ENCODE data around the gene ARL14. TPM values are rescaled to one million over a fixed set of nuclear protein-coding genes. Genes with fewer than 3 reads are reported as not detected.

The ARL14 gene
- total RNA-seq, 1 experiment from 2014 or later: not detected

GRCh38 chr3:160691151-160691550, 14.2 kb downstream of the ARL14 start:
- Mint-ChIP-seq H3K36me3 (ENCODE audit: insufficient read depth in 1 of 3, low read depth in 3 of 3) (no peaks in the 10 kb centered on the region), H3K27me3 (ENCODE audit: low read depth) (no peaks in the 10 kb centered on the region), H3K4me3 (no peak overlapping the region), H3K9me3 (no peaks in the 10 kb centered on the region), H3K27ac (no peak overlapping the region), H3K4me1 (peaks cover 3% of the 10 kb centered on the region in 2 experiments; a peak in 1 of 4 replicates)
- H3K79me2 ChIP-seq (ENCODE audit: insufficient read depth, low read length): no peaks in the 10 kb centered on the region
- no peak for TF ChIP-seq CTCF (conservative IDR thresholded peaks at IDR 0.05)
- DNase-seq: no peak
- H3K4me2 ChIP-seq (ENCODE audit: insufficient read depth, insufficient read length, low read length): no peak overlapping the region
- no peak overlapping the region for H3K4ac ChIP-seq (ENCODE audit: low read depth, low read length)
- H3K23me2 ChIP-seq (ENCODE audit: insufficient read length, low read depth, low read length, poor library complexity, severe bottlenecking): no peaks in the 10 kb centered on the region
- no peak overlapping the region for H3T11ph ChIP-seq (ENCODE audit: low read length)
- H3K56ac ChIP-seq (ENCODE audit: insufficient read length, low read depth, low read length): no peak overlapping the region
- H2AK5ac ChIP-seq (ENCODE audit: insufficient read length, low read length): no peak overlapping the region
- no peaks in the 10 kb centered on the region; the same call in 1 of the 2 replicates for H3K4me1 ChIP-seq (ENCODE audit: insufficient read depth, low read length)
- no peaks in the 10 kb centered on the region for H3K27me3 ChIP-seq (ENCODE audit: insufficient read depth, low read length)
- H3K27ac ChIP-seq (ENCODE audit: insufficient read length, low read depth, low read length): no peak overlapping the region
- H4K91ac ChIP-seq (ENCODE audit: insufficient read length, low read depth, low read length): no peak overlapping the region
- H2BK15ac ChIP-seq (ENCODE audit: low read depth, low read length): no peak overlapping the region
- no peak overlapping the region for H3K18ac ChIP-seq (ENCODE audit: insufficient read length, low read depth, low read length)
- H4K8ac ChIP-seq (replicated peaks; ENCODE audit: insufficient read length, low read depth, low read length): no peak overlapping the region
- no peaks in the 10 kb centered on the region for H3K9me3 ChIP-seq (ENCODE audit: control insufficient read depth, low read depth, low read length)
- no CpG with 5 or more reads among the region's 1 CpG for WGBS (ENCODE audit: extremely low coverage, insufficient read length, low lambda C conversion rate)
- H3K79me1 ChIP-seq (ENCODE audit: insufficient read depth, low read depth, low read length, poor library complexity, severe bottlenecking): no peaks in the 10 kb centered on the region
- no peak overlapping the region for H2BK12ac ChIP-seq (ENCODE audit: insufficient read length, low read depth, low read length)
- H3K23ac ChIP-seq (ENCODE audit: insufficient read length, low read depth, low read length): no peak overlapping the region
- no peak overlapping the region for H2AFZ ChIP-seq (ENCODE audit: low read length)
- H3K9ac ChIP-seq (ENCODE audit: extremely low read depth, insufficient read length, low read length): no peak overlapping the region
- no peak overlapping the region for H2BK20ac ChIP-seq (ENCODE audit: low read depth, low read length, poor library complexity, severe bottlenecking)
- H4K20me1 ChIP-seq (ENCODE audit: control insufficient read depth, insufficient read depth, insufficient read length): no peaks in the 10 kb centered on the region
- H2BK120ac ChIP-seq (ENCODE audit: low read depth, low read length, poor library complexity, severe bottlenecking): no peak overlapping the region
- no peak overlapping the region for H3K14ac ChIP-seq (ENCODE audit: insufficient read depth, low read length)
- H4K5ac ChIP-seq (ENCODE audit: insufficient read length, low read depth, low read length): no peak overlapping the region
- H2BK5ac ChIP-seq (ENCODE audit: insufficient read length, low read length): no peak overlapping the region
